Left ventricle myocardium superior (tissue), 1 donor: Measurements from ENCODE around the gene C19orf25. TPM values are rescaled to one million over a fixed set of nuclear protein-coding genes. Genes with fewer than 3 reads are reported as not detected.
"Not testable (repeated sequence)": the region's sequence is repeated elsewhere in the genome, so short reads cannot be mapped to it uniquely, and the experiment has no call there.

ENCODE experiments used
- ATAC-seq: fragments of 200-7000 bp; cut with Tn5 transposase; one replicate; pipeline ENCODE4 v1.9.1; 2020; ENCODE audit warnings: mild to moderate bottlenecking, moderate library complexity
- DNase-seq: peaks from one replicate; pipeline ENCODE4 v3.0.0-alpha.2; 2020
- intact Hi-C: fragments of 100-400 bp; cut with micrococcal nuclease; formaldehyde crosslinking; loops from one replicate; pipeline ENCODE4 v1.11.0; 2022
- total RNA-seq: library from RNA; stranded (reverse); fragmentation: NEBNext Ultra II Directional; extraction: Animal tissue kit (Norgen Biotek cat#: 25700); gene quantifications from one replicate; pipeline ENCODE4 v1.2.1, GENCODE V29; 2021
- donor health status: DM: no; HTN: yes; CAD: no; lungs with severe emphysema.

C19orf25 gene
- total RNA-seq, 1 donor from 2014 or later: 16.2 TPM

GRCh38 chr19:1440418-1440801 is 38.6 kb downstream of the C19orf25 start:
- intact Hi-C loops: no loop called here
- ATAC-seq: no peak
- no peak for DNase-seq

GRCh38 chr19:1439525-1440417 is 39.2 kb downstream of the C19orf25 start:
- DNase-seq, intact Hi-C loops: not testable (repeated sequence)

GRCh38 chr19:1438933-1439354 is 40.1 kb downstream of the C19orf25 start:
- no peak for DNase-seq
- intact Hi-C loops: no loop called here
- ATAC-seq: no peak

More at GRCh38 chr19:1439525-1440417, 39.2 kb downstream of the C19orf25 start:
- not testable (repeated sequence) for ATAC-seq

- ATAC-seq: peak; percentile 92
- intact Hi-C loops: no loop called here
- DNase-seq: peak; percentile 98
Measured at GRCh38 chr19:1438035-1438932, 40.7 kb downstream of the C19orf25 start, which contains the start of gene RPS15. RPS15 (plus strand) TSS chr19:1438396; CDS start chr19:1438426, 30 bp downstream.

GRCh38 chr19:1437609-1438008 is 41.4 kb downstream of the C19orf25 start:
- ATAC-seq (no peak), DNase-seq (no peak)
- intact Hi-C loops: no loop called here

GRCh38 chr19:1435378-1435989 is 43.5 kb downstream of the C19orf25 start:
- no peak for ATAC-seq
- intact Hi-C loops: no loop called here
- no peak for DNase-seq

- no peak for ATAC-seq
- intact Hi-C loops: no loop called here
Measured at GRCh38 chr19:1434577-1435060, 44.4 kb downstream of the C19orf25 start.

GRCh38 chr19:1434040-1434366 is 45.0 kb downstream of the C19orf25 start:
- intact Hi-C loops: no loop called here
- no peak for ATAC-seq
- DNase-seq: no peak

More at GRCh38 chr19:1434577-1435060, 44.4 kb downstream of the C19orf25 start:
- DNase-seq: no peak

- intact Hi-C loops: no loop called here
- DNase-seq (no peak), ATAC-seq (no peak)
Measured at GRCh38 chr19:1433119-1434039, 45.6 kb downstream of the C19orf25 start.

- intact Hi-C loops: no loop called here
- ATAC-seq (no peak), DNase-seq (no peak)
Measured at GRCh38 chr19:1432507-1432887, 46.5 kb downstream of the C19orf25 start.

GRCh38 chr19:1431759-1432506 is 47.1 kb downstream of the C19orf25 start:
- intact Hi-C loops: no loop called here
- DNase-seq: no peak
- ATAC-seq: no peak

GRCh38 chr19:1430246-1430645 is 48.8 kb downstream of the C19orf25 start:
- intact Hi-C loops: no loop called here
- DNase-seq: no peak
- ATAC-seq: peak; percentile 1

- ATAC-seq (peak; percentile 88), DNase-seq (peak; percentile 78)
- intact Hi-C loops: no loop called here
Measured at GRCh38 chr19:1429750-1430149, 49.3 kb downstream of the C19orf25 start.

GRCh38 chr19:1428738-1429391 is 50.1 kb downstream of the C19orf25 start:
- ATAC-seq (peak; percentile 33), DNase-seq (no peak)
- intact Hi-C loops: no loop called here

GRCh38 chr19:1427221-1427920 is 51.6 kb downstream of the C19orf25 start:
- DNase-seq: no peak
- ATAC-seq: no peak
- intact Hi-C loops: no loop called here

- DNase-seq (no peak), ATAC-seq (no peak)
- intact Hi-C loops: no loop called here
Measured at GRCh38 chr19:1426736-1427135, 52.3 kb downstream of the C19orf25 start.

- intact Hi-C loops: no loop called here
- no peak for ATAC-seq
Measured at GRCh38 chr19:1425902-1426301, 53.1 kb downstream of the C19orf25 start.

More at GRCh38 chr19:1425902-1426301, 53.1 kb downstream of the C19orf25 start:
- no peak for DNase-seq
